AG04449 (cell line): ENCODE measurements around the gene TEX22.

ENCODE experiments used
- CTCF ChIA-PET: fragments of 350-600 bp; formaldehyde crosslinking; extraction: SDS; loops from one replicate; lab custom pipeline; 2021; ENCODE audit warnings: antibody characterized with exemption; lab: Yijun Ruan, JAX
- POLR2A ChIA-PET: fragments of 400-600, 350-600 bp; formaldehyde crosslinking; extraction: SDS; loops from one replicate; lab custom pipeline; 2020; ENCODE audit warnings: antibody characterized with exemption, inconsistent platforms; lab: Yijun Ruan, JAX
- DNase-seq: peaks from one replicate; pipeline ENCODE4 v3.0.0-alpha.2; 2010; ENCODE audit warnings: low read depth, low spot score
- H3K4me3 ChIP-seq: 2 replicates; pipeline ENCODE4 v1.5.1; 2011; ENCODE audit warnings: low read depth, mild to moderate bottlenecking, control low read depth, low read length
- CTCF ChIP-seq: IDR thresholded peaks from one replicate; pipeline ENCODE4 v1.5.1; 2011; ENCODE audit warnings: mild to moderate bottlenecking, moderate library complexity, low read length, control low read depth, inconsistent platforms; ENCODE audit not compliant: insufficient read depth; ENCODE audit errors: missing control alignments

TEX22 gene

DNA sequence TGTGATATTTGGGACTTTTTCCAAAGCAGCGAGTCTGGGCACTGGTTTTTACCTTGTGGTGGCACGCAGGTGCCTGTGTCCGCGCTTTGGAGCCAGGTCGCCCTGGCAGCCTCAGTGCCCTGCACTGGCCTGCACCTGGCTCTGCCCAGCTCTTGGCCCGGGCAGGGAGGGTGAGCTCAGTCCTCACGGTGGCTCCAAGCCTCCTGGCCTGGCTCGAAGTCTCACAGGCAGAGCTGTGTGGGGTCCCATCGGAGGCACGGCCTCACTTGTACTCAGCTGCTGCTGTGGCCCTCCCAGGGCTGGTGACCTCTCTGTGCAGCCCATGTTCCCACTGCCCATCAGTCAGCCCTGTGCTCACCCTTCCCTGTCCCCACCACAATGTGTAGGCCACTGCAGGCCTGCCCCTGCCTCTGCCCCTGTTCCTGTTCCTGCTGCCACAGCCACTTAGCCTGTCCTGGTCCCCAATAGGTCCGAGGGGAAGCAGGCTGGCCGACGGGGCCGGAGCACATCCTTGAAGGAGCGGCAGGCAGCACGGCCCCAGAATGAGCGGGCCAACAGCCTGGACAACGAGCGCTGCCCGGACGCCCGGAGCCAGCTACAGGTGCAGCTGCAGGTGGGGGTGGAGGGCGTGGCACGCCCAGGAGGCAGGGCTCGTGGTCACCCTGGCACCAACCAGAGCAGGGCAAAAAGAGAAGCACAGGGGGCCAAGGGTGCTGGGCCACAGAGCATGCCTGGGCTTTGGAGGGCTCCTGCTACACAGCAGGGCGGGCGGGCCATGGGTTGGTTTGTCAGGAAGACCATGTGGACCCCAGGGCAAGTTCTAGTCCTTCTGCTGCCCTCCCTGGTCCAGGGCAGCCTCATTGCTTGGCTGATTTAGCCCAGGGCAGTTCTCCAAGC is 16.6 kb upstream of the TEX22 start:
- no peak for DNase-seq
- TF ChIP-seq CTCF: no peak
- CTCF ChIA-PET: interaction anchor here (1.0 to 4.0 kb wide), 5 partner anchors 11 to 147 kb away, joined by 3 to 19 read pairs (median 4); no protein-coding TSS in a partner anchor
- POLR2A ChIA-PET: no interaction called here
- no peak overlapping the region for H3K4me3 ChIP-seq

- ChIA-PET CTCF (interaction anchor here (1.7 to 4.0 kb wide), 3 partner anchors 12 to 146 kb away, joined by 4 to 19 read pairs (median 5); no protein-coding TSS in a partner anchor), POLR2A (no interaction called here)
- TF ChIP-seq CTCF: no peak
- H3K4me3 ChIP-seq: no peak overlapping the region
- no peak for DNase-seq
Observed at GRCh38 chr14:105382343-105383082, 15.8 kb upstream of the TEX22 start.

- no peak overlapping the region for H3K4me3 ChIP-seq
- TF ChIP-seq CTCF: no peak
- ChIA-PET POLR2A (no interaction called here), CTCF (interaction anchor here (1.2 kb wide), 2 partner anchors 9 to 12 kb away, joined by 4 to 5 read pairs; no protein-coding TSS in a partner anchor)
- no peak for DNase-seq
Observed at GRCh38 chr14:105383083-105383730, 15.1 kb upstream of the TEX22 start.

GRCh38 chr14:105384041-105384557 is 14.2 kb upstream of the TEX22 start:
- DNase-seq: no peak
- POLR2A ChIA-PET: no interaction called here
- CTCF ChIA-PET: interaction anchor here (0.6 to 1.3 kb wide), 5 partner anchors 10 to 97 kb away, joined by 3 to 5 read pairs (median 4); no protein-coding TSS in a partner anchor
- TF ChIP-seq CTCF: no peak
- no peak overlapping the region for H3K4me3 ChIP-seq

DNA sequence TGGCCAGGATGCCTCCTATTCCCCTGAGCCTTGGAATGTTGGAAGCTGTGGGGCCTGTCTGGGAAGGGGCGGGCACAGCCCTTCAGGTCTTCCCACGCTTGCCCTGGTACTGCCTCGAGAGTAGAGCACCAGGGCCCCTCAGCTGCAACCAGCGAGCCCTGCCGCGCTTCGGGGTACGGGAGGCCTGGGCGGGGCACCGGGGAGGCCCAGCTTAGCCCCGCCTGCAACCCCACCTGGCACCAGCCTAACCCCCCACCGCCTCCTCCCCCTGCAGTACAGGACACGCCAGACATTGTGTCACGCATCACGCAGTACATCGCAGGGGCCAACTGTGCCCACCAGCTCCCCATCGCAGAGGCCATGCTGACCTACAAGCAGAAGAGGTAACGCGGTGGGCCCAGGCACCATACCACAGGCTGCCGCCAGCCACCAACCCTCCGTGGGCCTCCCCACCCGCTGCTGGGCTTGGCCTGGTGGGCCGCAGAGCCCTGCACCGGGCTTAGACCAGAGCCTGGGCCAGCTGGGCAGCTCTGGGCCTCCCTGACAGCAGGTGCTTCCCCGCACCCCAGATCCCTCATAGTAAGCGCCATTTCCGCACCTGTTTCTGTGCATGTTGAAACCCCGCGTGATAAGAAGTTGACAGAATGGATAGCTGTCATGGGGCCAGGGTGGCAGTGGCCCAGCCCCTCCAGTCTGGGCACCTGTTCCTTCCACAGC is 13.6 kb upstream of the TEX22 start:
- DNase-seq: no peak
- ChIA-PET CTCF (interaction anchor here (0.6 to 1.3 kb wide), 5 partner anchors 11 to 96 kb away, joined by 3 to 5 read pairs (median 3); no protein-coding TSS in a partner anchor), POLR2A (no interaction called here)
- no peak for TF ChIP-seq CTCF
- no peak overlapping the region for H3K4me3 ChIP-seq
